SK-N-SH treated with all-trans-retinoic acid at 6 μM for 48 hours (cell line): ENCODE results near the gene PHACTR3.
"Not testable (repeated sequence)": the region's sequence is repeated elsewhere in the genome, so short reads cannot be mapped to it uniquely, and the experiment has no call there.

Experiments used
- PATZ1 ChIP-seq: fragments of 250-450 bp; sonication (Bioruptor Pico); IDR thresholded peaks from 2 replicates; pipeline ENCODE4 v1.8.0; 2020; ENCODE audit warnings: mild to moderate bottlenecking, moderate library complexity, borderline replicate concordance
- RARB ChIP-seq: fragments of 250-450 bp; sonication (Bioruptor Pico); IDR thresholded peaks from 2 replicates; pipeline ENCODE4 v1.8.0; 2021; ENCODE audit warnings: mild to moderate bottlenecking, moderate library complexity
- SNAI2 ChIP-seq: fragments of 250-450 bp; sonication (Bioruptor Pico); IDR thresholded peaks from 2 replicates; pipeline ENCODE4 v1.5.0; 2020; ENCODE audit warnings: mild to moderate bottlenecking, moderate library complexity
- TCF4 ChIP-seq: fragments of 250-450 bp; sonication (Bioruptor Pico); IDR thresholded peaks from 2 replicates; pipeline ENCODE4 v1.8.0; 2021; ENCODE audit warnings: mild to moderate bottlenecking, moderate library complexity, borderline replicate concordance
- TSHZ2 ChIP-seq: fragments of 250-450 bp; sonication (Bioruptor Pico); IDR thresholded peaks from 2 replicates; pipeline ENCODE4 v1.5.0; 2020; ENCODE audit warnings: mild to moderate bottlenecking, moderate library complexity
- ZFP3 ChIP-seq: fragments of 250-450 bp; sonication (Bioruptor Pico); IDR thresholded peaks from 2 replicates; pipeline ENCODE4 v1.5.0; 2020; ENCODE audit warnings: mild to moderate bottlenecking, moderate library complexity
- ZNF70 ChIP-seq: fragments of 450-650 bp; formaldehyde crosslinking; IDR thresholded peaks from 2 replicates; pipeline ENCODE4 v1.5.0; 2020; ENCODE audit warnings: mild to moderate bottlenecking, moderate library complexity

GRCh38 chr20:59856526-59856925, 252.2 kb downstream of the PHACTR3 start:
- not testable (repeated sequence) for TF ChIP-seq SNAI2 (CRISPR knock-in tag); TSHZ2 (CRISPR knock-in tag); TCF4 (CRISPR knock-in tag); ZNF70; PATZ1 (CRISPR knock-in tag); ZFP3 (CRISPR knock-in tag); RARB
